Limb (tissue), 2 donors: ENCODE measurements around the gene EYS.

Experiments
- DNase-seq, 2 donors: peaks; one replicate each; pipeline ENCODE4 v3.0.0-alpha.2; 2016; ENCODE audit errors: extremely low spot score in 2 of 2

The EYS gene

DNA sequence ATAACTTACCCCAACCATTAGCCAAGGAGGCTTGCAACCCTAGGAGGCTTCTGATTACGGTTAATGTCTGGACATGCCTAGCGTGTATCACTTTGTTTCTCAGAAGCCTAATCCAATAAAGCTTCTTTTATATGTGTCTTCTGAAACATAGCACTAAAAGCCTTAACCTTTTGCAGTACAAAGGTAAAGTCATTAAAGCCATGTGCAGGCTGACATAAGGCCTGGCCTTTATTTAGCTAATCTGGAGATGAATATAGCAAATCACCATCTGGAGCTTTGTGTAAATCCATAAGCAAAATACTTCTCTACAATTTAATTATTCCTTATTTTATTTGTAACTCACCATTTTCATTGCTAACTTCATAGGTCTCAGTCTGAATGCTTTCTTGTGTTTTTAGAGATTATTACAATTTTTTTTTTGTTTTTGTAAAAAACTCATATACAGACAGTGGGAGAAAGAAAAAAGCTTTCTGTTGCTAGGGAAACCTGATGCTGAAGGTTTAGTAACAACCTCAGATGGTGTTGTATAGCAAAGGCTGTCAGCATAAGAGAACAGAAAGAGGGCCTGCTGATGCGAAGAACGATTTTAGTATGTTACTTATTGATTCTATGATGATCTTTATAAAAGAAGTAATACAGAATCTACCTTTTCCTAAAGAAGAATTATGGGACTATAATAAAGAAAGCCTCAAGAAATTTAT lies at the start of gene EYS:
EYS (minus strand) TSS at position 101 of the 701 bp plus-strand sequence. CDS start 211,816 bp downstream, outside the sequence.
- DNase-seq = no peak

GRCh38 chr6:65746302-65746701 lies 39.3 kb upstream of the EYS start:
- no peak for DNase-seq

GRCh38 chr6:65745614-65746013 lies 38.6 kb upstream of the EYS start:
- no peak for DNase-seq

- DNase-seq = no peak
Observed at GRCh38 chr6:65728879-65729479, 22.0 kb upstream of the EYS start.

- DNase-seq = no peak
Observed at GRCh38 chr6:65719101-65719500, 12.1 kb upstream of the EYS start.

GRCh38 chr6:65711531-65711930 lies 4.5 kb upstream of the EYS start:
- no peak for DNase-seq

DNA sequence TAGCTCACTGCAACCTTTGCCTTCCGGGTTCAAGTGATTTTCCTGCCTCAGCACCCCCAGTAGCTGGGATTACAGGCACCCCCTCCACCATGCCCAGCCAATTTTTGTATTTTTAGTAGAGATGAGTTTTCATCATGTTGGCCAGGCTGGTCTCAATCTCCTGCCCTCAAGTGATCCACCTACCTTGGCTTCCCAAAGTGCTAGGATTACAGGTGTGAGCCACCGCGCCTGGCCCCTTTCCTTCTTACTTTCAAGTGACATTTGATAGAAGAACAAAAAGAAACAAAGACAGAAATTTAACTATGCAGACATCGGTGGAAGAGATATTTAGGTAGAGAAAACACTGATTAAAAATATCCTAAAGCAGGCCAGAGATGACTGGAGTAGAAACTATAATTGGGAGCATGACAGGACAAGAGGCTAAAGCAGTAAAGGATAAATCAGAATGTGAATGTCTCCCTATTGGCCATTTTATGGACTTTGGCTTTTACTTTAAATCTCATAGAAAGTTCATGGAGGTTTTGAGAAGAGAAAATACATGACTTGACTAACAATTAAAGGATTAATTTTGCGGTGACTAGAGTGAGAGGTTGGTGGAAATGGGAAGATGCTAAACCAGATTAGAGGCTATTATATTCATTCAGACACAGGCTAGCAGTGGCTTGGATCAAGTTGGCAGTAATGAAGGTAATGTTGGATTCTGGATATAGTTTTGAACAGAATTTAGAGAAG lies 2.2 kb upstream of the EYS start:
- no peak for DNase-seq

GRCh38 chr6:65708162-65708561 lies 1.1 kb upstream of the EYS start:
- no peak for DNase-seq

DNA sequence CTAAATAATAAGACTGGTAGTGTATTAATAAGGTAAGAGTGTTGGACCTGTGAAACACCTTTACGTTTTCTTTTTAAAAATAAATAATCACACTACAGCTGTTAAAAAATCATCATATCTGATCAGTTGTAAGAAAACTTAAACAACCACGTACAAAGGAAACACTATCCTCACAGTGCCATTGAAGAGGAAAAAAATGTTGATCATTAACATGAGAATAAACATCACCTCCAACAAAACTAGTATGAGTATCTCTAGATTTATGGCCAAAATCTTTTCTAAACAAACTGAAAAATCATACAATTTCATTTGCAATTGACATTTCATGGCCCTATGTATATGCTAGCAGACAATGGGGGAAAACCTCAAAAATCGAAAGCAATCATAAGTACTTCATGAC lies 590 bp downstream of the EYS start:
- DNase-seq = no peak

- no peak for DNase-seq
Observed at GRCh38 chr6:65701325-65701724, 5.7 kb downstream of the EYS start.

- no peak for DNase-seq
Observed at GRCh38 chr6:65700561-65700960, 6.5 kb downstream of the EYS start.

- DNase-seq = no peak
Observed at GRCh38 chr6:65692109-65692508, 14.9 kb downstream of the EYS start.

DNA sequence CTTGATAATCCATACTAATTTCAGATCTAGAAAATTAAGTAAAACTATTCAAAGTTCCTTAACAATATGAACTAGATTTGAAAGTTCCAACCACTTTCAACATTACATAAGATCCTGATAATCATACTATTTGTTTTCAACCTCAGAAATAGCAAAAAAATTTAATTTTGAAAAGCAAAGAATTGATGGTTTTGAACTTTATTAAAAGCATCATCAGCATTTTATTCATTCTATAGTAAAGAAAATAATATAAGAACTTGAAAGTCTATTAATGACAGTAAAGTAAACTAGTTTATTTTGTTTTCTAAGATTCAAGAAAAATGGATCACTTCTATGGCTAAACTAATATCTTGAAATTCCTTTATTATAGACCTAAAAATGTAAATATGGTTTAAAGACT lies 26.8 kb downstream of the EYS start:
- no peak for DNase-seq

GRCh38 chr6:65671922-65672321 lies 35.1 kb downstream of the EYS start:
- no peak for DNase-seq

- no peak for DNase-seq
Observed at GRCh38 chr6:65667916-65668656, 38.9 kb downstream of the EYS start.

DNA sequence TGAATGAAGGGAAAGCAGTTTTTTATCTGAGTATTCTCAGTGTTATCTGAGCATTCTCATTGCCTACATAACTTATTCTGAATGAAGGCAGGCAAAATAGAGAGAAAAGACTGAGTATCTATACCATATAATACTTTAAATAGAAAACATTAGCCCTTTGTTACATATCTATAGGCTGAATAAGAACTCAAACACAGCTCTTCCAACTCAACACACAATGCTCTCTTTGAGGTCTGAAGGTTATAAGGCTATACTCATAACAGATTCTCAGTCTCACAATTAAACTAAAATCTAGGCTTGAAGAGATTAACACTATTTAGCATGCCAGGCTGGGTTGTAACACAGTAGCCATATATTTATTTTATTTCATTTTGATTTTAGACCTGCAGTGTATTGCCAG lies 56.9 kb downstream of the EYS start:
- no peak for DNase-seq

- DNase-seq = no peak
Observed at GRCh38 chr6:65649392-65649791, 57.6 kb downstream of the EYS start.

GRCh38 chr6:65646544-65646943 lies 60.5 kb downstream of the EYS start:
- no peak for DNase-seq

- no peak for DNase-seq
Observed at GRCh38 chr6:65642776-65643175, 64.2 kb downstream of the EYS start.

GRCh38 chr6:65638047-65638831 lies 68.8 kb downstream of the EYS start:
- no peak for DNase-seq
